H1 (cell line): Measurements from ENCODE around the gene CENPB.

ENCODE experiments used
- BRCA1 ChIP-seq: IDR thresholded peaks from 2 replicates; pipeline ENCODE4 v1.6.1; 2012; ENCODE audit warnings: low read depth, low read length, improper control_type of control experiment
- CHD2 ChIP-seq: IDR thresholded peaks from 2 replicates; pipeline ENCODE4 v1.6.1; 2012; ENCODE audit warnings: low read length, improper control_type of control experiment
- CTCF ChIP-seq, 3 experiments: IDR thresholded peaks; 1 replicate in 2 of 3; 2 replicates in 1 of 3; pipeline versions ENCODE4 v1.5.1 to v1.6.1; 2011; ENCODE audit warnings: low read length in 3 of 3, mild to moderate bottlenecking in 3 of 3, inconsistent platforms in 2 of 3, low read depth in 1 of 3, moderate library complexity in 1 of 3; ENCODE audit not compliant: insufficient read depth in 1 of 3; ENCODE audit errors: control extremely low read depth in 1 of 3
- JUND ChIP-seq: IDR thresholded peaks from 2 replicates; pipeline ENCODE4 v1.6.1; 2011; ENCODE audit warnings: mild to moderate bottlenecking, improper control_type of control experiment, low read length
- POLR2AphosphoS5 ChIP-seq: IDR thresholded peaks from 2 replicates; pipeline ENCODE4 v1.6.1; 2011; ENCODE audit warnings: low read depth, low read length
- RFX5 ChIP-seq: IDR thresholded peaks from 2 replicates; pipeline ENCODE4 v1.6.1; 2011; ENCODE audit warnings: low read depth, low read length, improper control_type of control experiment, borderline replicate concordance

DNA sequence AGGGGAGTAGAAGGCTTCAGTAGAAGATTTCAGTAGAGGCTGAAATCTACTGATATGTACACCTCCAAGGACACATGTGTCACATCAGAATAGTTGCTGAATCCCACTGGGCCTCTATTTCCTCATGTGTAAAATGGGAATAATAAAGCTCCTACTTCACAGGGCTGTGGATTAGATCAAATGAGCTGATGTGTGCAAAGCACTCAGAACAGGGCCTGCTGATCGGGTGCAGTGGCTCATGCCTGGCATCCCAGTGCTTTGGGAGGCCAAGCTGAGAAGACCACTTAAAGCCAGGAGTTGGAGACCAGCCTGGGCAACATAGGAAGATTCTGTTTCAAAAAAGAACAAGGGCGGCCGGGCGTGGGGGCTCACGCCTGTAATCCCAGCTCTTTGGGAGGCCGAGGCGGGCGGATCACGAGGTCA lies 25.7 kb upstream of the CENPB start:
- no peak for TF ChIP-seq POLR2AphosphoS5
- TF ChIP-seq RFX5, result no peak
- no peak for TF ChIP-seq BRCA1
- no peak for TF ChIP-seq CHD2
- no peak for TF ChIP-seq CTCF (IDR thresholded peaks at IDR 0.05; ENCODE audit: control extremely low read depth in 1 of 3, insufficient read depth in 1 of 3, low read depth in 1 of 3, low read length in 3 of 3)
- TF ChIP-seq JUND, result no peak
